K562 (cell line): Measurements from ENCODE around the gene KCNC3. TPM values are rescaled to one million over a fixed set of nuclear protein-coding genes. Genes with fewer than 3 reads are reported as not detected.

Source experiments
- EP400 ChIP-seq: fragments of 450-650 bp; IDR thresholded peaks from 2 replicates; pipeline ENCODE4 v1.6.1; 2017; ENCODE audit warnings: antibody characterized with exemption, mild to moderate bottlenecking, moderate library complexity
- ERF ChIP-seq: fragments of 450-650 bp; formaldehyde crosslinking; IDR thresholded peaks from 2 replicates; pipeline ENCODE4 v1.4.0; 2020; ENCODE audit warnings: mild to moderate bottlenecking, mixed read lengths
- EWSR1 ChIP-seq: fragments of 450-650 bp; IDR thresholded peaks from 2 replicates; pipeline ENCODE4 v1.6.1; 2018; ENCODE audit warnings: borderline replicate concordance, mild to moderate bottlenecking, low read depth, moderate library complexity; ENCODE audit not compliant: partially characterized antibody
- FOXK1 ChIP-seq: sonication (generic); formaldehyde crosslinking; IDR thresholded peaks from 2 replicates; pipeline ENCODE4 v1.8.0; 2022; ENCODE audit warnings: missing genetic modification reagents, mild to moderate bottlenecking, borderline replicate concordance
- GTF3C2 ChIP-seq: IDR thresholded peaks from 3 replicates; pipeline ENCODE4 v1.6.1; 2011; ENCODE audit warnings: borderline replicate concordance, mild to moderate bottlenecking, moderate library complexity; ENCODE audit not compliant: insufficient read length; ENCODE audit errors: extremely low read depth
- HDGF ChIP-seq: fragments of 450-650 bp; IDR thresholded peaks from 2 replicates; pipeline ENCODE4 v1.6.1; 2016
- IRF9 ChIP-seq: fragments of 450-650 bp; IDR thresholded peaks from 2 replicates; pipeline ENCODE4 v1.6.1; 2016; ENCODE audit warnings: missing biosample characterization, missing genetic modification characterization
- JUNB ChIP-seq: fragments of 450-650 bp; formaldehyde crosslinking; conservative IDR thresholded peaks from 2 replicates; pipeline ENCODE4 v1.4.0; 2020; ENCODE audit warnings: mild to moderate bottlenecking
- JUND ChIP-seq, 2 experiments: IDR thresholded peaks; 2 replicates in 1 of 2; 3 replicates in 1 of 2; pipeline ENCODE4 v1.6.1; 2011; ENCODE audit warnings: borderline replicate concordance in 2 of 2, low read depth in 2 of 2, low read length in 2 of 2, improper control_type of control experiment in 1 of 2, missing biosample characterization in 1 of 2, missing genetic modification characterization in 1 of 2, missing genetic modification reagents in 1 of 2
- NFRKB ChIP-seq: fragments of 450-650 bp; IDR thresholded peaks from 2 replicates; pipeline ENCODE4 v1.6.1; 2016; ENCODE audit warnings: low read depth
- TRIM28 ChIP-seq: fragments of 450-650 bp; IDR thresholded peaks from 2 replicates; pipeline ENCODE4 v1.6.1; 2017
- ZBTB26 ChIP-seq: fragments of 450-650 bp; formaldehyde crosslinking; IDR thresholded peaks from 2 replicates; pipeline ENCODE4 v1.4.0; 2022; ENCODE audit warnings: missing genetic modification characterization
- polyA plus RNA-seq, 8 experiments: library from polyadenylated mRNA; depleted of rRNA in 4 of 8; stranded (reverse) in 5 of 8; unstranded in 3 of 8; fragments of >200 nt; fragmentation: Nextera tagmentation in 2 of 8; fragmentation: Illumina TruSeq in 1 of 8; extraction: Ambion mirVana in 2 of 8; extraction: Trizol in 1 of 8; gene quantifications; 2 replicates each; pipeline versions ENCODE4 v1.2.1 to v1.2.3, GENCODE V29; 2011 to 2014; ENCODE audit warnings: inconsistent platforms in 1 of 8, missing spikeins in 1 of 8
- total RNA-seq, 7 experiments: library from RNA; depleted of rRNA in 6 of 7; stranded (reverse); fragments of >200 nt in 6 of 7; fragmentation: Illumina TruSeq in 2 of 7; extraction: Trizol in 2 of 7; gene quantifications; 2 replicates each; pipeline versions ENCODE4 v1.2.1 to v1.2.3, GENCODE V29; 2011 to 2021; ENCODE audit warnings: low replicate concordance in 1 of 7

Gene KCNC3
- total and polyA plus RNA-seq, 9 of the 15 experiments (the other 6 are each of a cell fraction or from before 2014, with no cell fraction given) = 0.03 to 26.2 (median 2.0) TPM

GRCh38 chr19:50357178-50358100 is 28.3 kb upstream of the KCNC3 start (continued):
- TF ChIP-seq IRF9 (tag) = no peak
- TF ChIP-seq FOXK1 (CRISPR knock-in tag) = peak; percentile 19; the same call in 1 of the 2 replicates
- no peak for TF ChIP-seq HDGF
- TF ChIP-seq EWSR1 = no peak
- no peak for TF ChIP-seq TRIM28
- TF ChIP-seq NFRKB = 0 out of 2 replicates have a peak, but pooled peaks have one; percentile 42
- TF ChIP-seq ERF = 0 out of 2 replicates have a peak, but pooled peaks have one; percentile 63
- TF ChIP-seq ZBTB26 (CRISPR knock-in tag) = no peak
- peak; percentile 84 for TF ChIP-seq EP400
- TF ChIP-seq JUND (IDR thresholded peaks at IDR 0.05; ENCODE audit: borderline replicate concordance, low read depth, low read length) = peak; percentile 94
- TF ChIP-seq JUND (tag; IDR thresholded peaks at IDR 0.05; ENCODE audit: borderline replicate concordance, low read depth, low read length) = peak; percentile 96
- peak; percentile 12 for TF ChIP-seq GTF3C2
- peak; percentile 72 for TF ChIP-seq JUNB
